Measurements from ENCODE around the gene BEND2.
A peak's percentile ranks its signal among the peaks of the same experiment; 100 is the strongest.

BEND2 gene

GRCh38 chrX:18151157-18151556 lies 69.5 kb downstream of the BEND2 start:
- no peak for TF ChIP-seq CTCF (IDR thresholded peaks at IDR 0.05; ENCODE audit: poor library complexity, severe bottlenecking)
- no peaks in the 10 kb centered on the region for H3K27me3 ChIP-seq (ENCODE audit: insufficient read depth, poor library complexity, severe bottlenecking)
- no peaks in the 10 kb centered on the region for H3K36me3 ChIP-seq (ENCODE audit: low read depth)
- H3K4me3 ChIP-seq (ENCODE audit: severe bottlenecking): no peak overlapping the region
- no peaks in the 10 kb centered on the region for H3K4me1 ChIP-seq (ENCODE audit: insufficient read depth, poor library complexity, severe bottlenecking)
- DNase-seq (ENCODE audit: low spot score) (no peak), ATAC-seq (ENCODE audit: low read depth) (no peak)
- no peaks in the 10 kb centered on the region for H3K9me3 ChIP-seq (ENCODE audit: severe bottlenecking)
- no peak overlapping the region for H3K27ac ChIP-seq (ENCODE audit: poor library complexity, severe bottlenecking)

- TF ChIP-seq CTCF (IDR thresholded peaks at IDR 0.05; ENCODE audit: poor library complexity, severe bottlenecking): no peak
- ATAC-seq (ENCODE audit: low read depth): peak; percentile 38; the same call in 1 of the 3 replicates
- Histone ChIP-seq H3K9me3 (ENCODE audit: severe bottlenecking) (no peaks in the 10 kb centered on the region), H3K4me3 (ENCODE audit: severe bottlenecking) (no peak overlapping the region), H3K4me1 (ENCODE audit: insufficient read depth, poor library complexity, severe bottlenecking) (no peaks in the 10 kb centered on the region), H3K36me3 (ENCODE audit: low read depth) (no peaks in the 10 kb centered on the region), H3K27me3 (ENCODE audit: insufficient read depth, poor library complexity, severe bottlenecking) (no peaks in the 10 kb centered on the region), H3K27ac (ENCODE audit: poor library complexity, severe bottlenecking) (no peak overlapping the region)
- no peak for DNase-seq (ENCODE audit: low spot score)
Observed at GRCh38 chrX:18149454-18149853, 71.2 kb downstream of the BEND2 start.

- H3K27ac ChIP-seq (ENCODE audit: poor library complexity, severe bottlenecking): no peak overlapping the region
- TF ChIP-seq CTCF (IDR thresholded peaks at IDR 0.05; ENCODE audit: poor library complexity, severe bottlenecking): no peak
Observed at GRCh38 chrX:18146954-18147353, 73.7 kb downstream of the BEND2 start.

GRCh38 chrX:18146009-18146408 lies 74.7 kb downstream of the BEND2 start:
- no peaks in the 10 kb centered on the region for H3K36me3 ChIP-seq (ENCODE audit: low read depth)
- H3K27ac ChIP-seq (ENCODE audit: poor library complexity, severe bottlenecking): no peak overlapping the region
- H3K4me3 ChIP-seq (ENCODE audit: severe bottlenecking): no peak overlapping the region
- DNase-seq (ENCODE audit: low spot score) (no peak), ATAC-seq (ENCODE audit: low read depth) (no peak)
- H3K9me3 ChIP-seq (ENCODE audit: severe bottlenecking): no peaks in the 10 kb centered on the region
- H3K27me3 ChIP-seq (ENCODE audit: insufficient read depth, poor library complexity, severe bottlenecking): no peaks in the 10 kb centered on the region
- H3K4me1 ChIP-seq (ENCODE audit: insufficient read depth, poor library complexity, severe bottlenecking): no peaks in the 10 kb centered on the region
- TF ChIP-seq CTCF (IDR thresholded peaks at IDR 0.05; ENCODE audit: poor library complexity, severe bottlenecking): no peak

More at GRCh38 chrX:18146954-18147353, 73.7 kb downstream of the BEND2 start:
- no peaks in the 10 kb centered on the region for H3K27me3 ChIP-seq (ENCODE audit: insufficient read depth, poor library complexity, severe bottlenecking)
- H3K9me3 ChIP-seq (ENCODE audit: severe bottlenecking): no peaks in the 10 kb centered on the region
- ATAC-seq (ENCODE audit: low read depth): no peak
- no peak for DNase-seq (ENCODE audit: low spot score)
- no peaks in the 10 kb centered on the region for H3K36me3 ChIP-seq (ENCODE audit: low read depth)
- H3K4me1 ChIP-seq (ENCODE audit: insufficient read depth, poor library complexity, severe bottlenecking): no peaks in the 10 kb centered on the region
- H3K4me3 ChIP-seq (ENCODE audit: severe bottlenecking): no peak overlapping the region

- no peaks in the 10 kb centered on the region for H3K4me1 ChIP-seq (ENCODE audit: insufficient read depth, poor library complexity, severe bottlenecking)
- H3K4me3 ChIP-seq (ENCODE audit: severe bottlenecking): no peak overlapping the region
- H3K27ac ChIP-seq (ENCODE audit: poor library complexity, severe bottlenecking): no peak overlapping the region
- no peaks in the 10 kb centered on the region for H3K27me3 ChIP-seq (ENCODE audit: insufficient read depth, poor library complexity, severe bottlenecking)
- ATAC-seq (ENCODE audit: low read depth) (no peak), DNase-seq (ENCODE audit: low spot score) (no peak)
- TF ChIP-seq CTCF (IDR thresholded peaks at IDR 0.05; ENCODE audit: poor library complexity, severe bottlenecking): no peak
- no peaks in the 10 kb centered on the region for H3K36me3 ChIP-seq (ENCODE audit: low read depth)
- no peaks in the 10 kb centered on the region for H3K9me3 ChIP-seq (ENCODE audit: severe bottlenecking)
Observed at GRCh38 chrX:18136816-18137215, 83.9 kb downstream of the BEND2 start.
